MCF 10A (cell line): ENCODE measurements around the gene GEMIN5. TPM values are rescaled to one million over a fixed set of nuclear protein-coding genes. Genes with fewer than 3 reads are reported as not detected.

Experiments used
- BruUV-seq: library from RNA; stranded (reverse); fragments of 400-500 nt; replicated peaks from 2 replicates; lab custom pipeline; 2021; lab: Mats Ljungman, UMichigan
- CTCF ChIA-PET: fragments of 300-600 bp; sonication (Branson Sonifier 250); formaldehyde crosslinking; extraction: SDS; loops from one replicate; lab custom pipeline; 2021; ENCODE audit warnings: antibody characterized with exemption, inconsistent platforms; lab: Yijun Ruan, JAX
- POLR2A ChIA-PET: fragments of 300-600, 350-650 bp; sonication (Branson Sonifier 250); formaldehyde crosslinking; extraction: SDS; loops from one replicate; lab custom pipeline; 2020; ENCODE audit warnings: antibody characterized with exemption, inconsistent platforms; lab: Yijun Ruan, JAX
- DNase-seq: peaks from one replicate; pipeline ENCODE4 v3.0.0-alpha.2; 2018; ENCODE audit not compliant: unreplicated experiment
- H3K27ac Mint-ChIP-seq: one replicate; pipeline ENCODE4 v1.8.0; 2022; ENCODE audit warnings: mild to moderate bottlenecking, low read depth, mixed read lengths; ENCODE audit not compliant: unreplicated experiment
- H3K27me3 Mint-ChIP-seq: one replicate; pipeline ENCODE4 v1.8.0; 2022; ENCODE audit warnings: mixed read lengths; ENCODE audit not compliant: insufficient read depth, unreplicated experiment
- H3K36me3 Mint-ChIP-seq: one replicate; pipeline ENCODE4 v1.8.0; 2022; ENCODE audit warnings: mild to moderate bottlenecking, moderate library complexity, mixed read lengths; ENCODE audit not compliant: insufficient read depth, unreplicated experiment
- H3K4me1 Mint-ChIP-seq: one replicate; pipeline ENCODE4 v1.8.0; 2022; ENCODE audit warnings: mixed read lengths; ENCODE audit not compliant: insufficient read depth, unreplicated experiment
- H3K4me3 Mint-ChIP-seq: one replicate; pipeline ENCODE4 v1.8.0; 2022; ENCODE audit warnings: mild to moderate bottlenecking, moderate library complexity, mixed read lengths; ENCODE audit not compliant: unreplicated experiment
- H3K9me3 Mint-ChIP-seq: one replicate; pipeline ENCODE4 v1.8.0; 2022; ENCODE audit warnings: mixed read lengths; ENCODE audit not compliant: unreplicated experiment
- intact Hi-C: fragments of 100-400 bp; cut with micrococcal nuclease; formaldehyde crosslinking; loops from 2 replicates; pipeline ENCODE4 v1.14.1; 2022
- total RNA-seq: library from RNA; stranded (reverse); gene quantifications from 2 replicates; pipeline ENCODE4 v1.2.3, GENCODE V29; 2022
- TF ChIP-seq, protein P1 (sequence below): fragments of 200-600 bp; IDR thresholded peaks from one replicate; pipeline ENCODE4 v1.8.0; 2022; ENCODE audit warnings: antibody characterized with exemption, mild to moderate bottlenecking; ENCODE audit not compliant: unreplicated experiment

GEMIN5 gene
- total RNA-seq, 1 experiment from 2014 or later: 34.5 TPM

DNA sequence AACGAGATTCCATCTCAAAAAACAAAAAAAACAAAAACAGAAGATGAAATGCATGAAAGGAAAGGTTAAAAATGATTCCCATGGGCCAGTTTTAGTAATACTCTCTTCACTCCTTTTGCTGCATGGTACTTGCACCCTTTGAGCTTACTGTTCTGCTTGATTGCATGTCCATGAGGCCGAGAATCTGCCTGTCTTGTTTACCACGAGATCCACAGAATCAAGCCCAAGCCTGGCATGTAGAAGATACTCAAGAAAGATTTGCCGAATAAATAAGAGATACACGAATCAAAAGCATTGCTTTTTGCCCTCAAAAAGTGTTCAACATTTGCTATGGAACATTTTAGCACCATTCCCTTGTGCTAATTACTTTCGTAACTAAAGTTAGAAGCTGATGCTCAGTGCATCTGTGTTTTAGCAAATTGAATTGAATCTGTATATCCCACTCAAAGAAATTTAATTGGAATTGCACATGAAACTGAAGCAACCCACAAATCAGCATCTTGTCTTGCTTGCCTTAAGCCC, 88.7 kb downstream of the GEMIN5 start:
- TF ChIP-seq, protein P1, sequence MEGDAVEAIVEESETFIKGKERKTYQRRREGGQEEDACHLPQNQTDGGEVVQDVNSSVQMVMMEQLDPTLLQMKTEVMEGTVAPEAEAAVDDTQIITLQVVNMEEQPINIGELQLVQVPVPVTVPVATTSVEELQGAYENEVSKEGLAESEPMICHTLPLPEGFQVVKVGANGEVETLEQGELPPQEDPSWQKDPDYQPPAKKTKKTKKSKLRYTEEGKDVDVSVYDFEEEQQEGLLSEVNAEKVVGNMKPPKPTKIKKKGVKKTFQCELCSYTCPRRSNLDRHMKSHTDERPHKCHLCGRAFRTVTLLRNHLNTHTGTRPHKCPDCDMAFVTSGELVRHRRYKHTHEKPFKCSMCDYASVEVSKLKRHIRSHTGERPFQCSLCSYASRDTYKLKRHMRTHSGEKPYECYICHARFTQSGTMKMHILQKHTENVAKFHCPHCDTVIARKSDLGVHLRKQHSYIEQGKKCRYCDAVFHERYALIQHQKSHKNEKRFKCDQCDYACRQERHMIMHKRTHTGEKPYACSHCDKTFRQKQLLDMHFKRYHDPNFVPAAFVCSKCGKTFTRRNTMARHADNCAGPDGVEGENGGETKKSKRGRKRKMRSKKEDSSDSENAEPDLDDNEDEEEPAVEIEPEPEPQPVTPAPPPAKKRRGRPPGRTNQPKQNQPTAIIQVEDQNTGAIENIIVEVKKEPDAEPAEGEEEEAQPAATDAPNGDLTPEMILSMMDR: no peak
- no peaks in the 10 kb centered on the region for H3K9me3 Mint-ChIP-seq
- ChIA-PET POLR2A (interaction anchor here (0.6 to 5.0 kb wide), 10 partner anchors 8 to 811 kb away, joined by 3 to 37 read pairs (median 6); partner anchors contain the start of genes CNOT8, FAM114A2 and MFAP3), CTCF (interaction anchor here (0.6 to 1.4 kb wide), 9 partner anchors 9 to 1457 kb away, joined by 3 to 4 read pairs (median 3); no protein-coding TSS in a partner anchor)
- peaks cover 6% of the 10 kb centered on the region for H3K36me3 Mint-ChIP-seq
- intact Hi-C loops: no loop called here
- H3K4me3 Mint-ChIP-seq: peak overlapping the region; percentile 80
- no peak for DNase-seq
- BruUV-seq: no TSS peak
- H3K27me3 Mint-ChIP-seq: no peaks in the 10 kb centered on the region
- H3K27ac Mint-ChIP-seq: no peak overlapping the region
- H3K4me1 Mint-ChIP-seq: peaks cover 13% of the 10 kb centered on the region

DNA sequence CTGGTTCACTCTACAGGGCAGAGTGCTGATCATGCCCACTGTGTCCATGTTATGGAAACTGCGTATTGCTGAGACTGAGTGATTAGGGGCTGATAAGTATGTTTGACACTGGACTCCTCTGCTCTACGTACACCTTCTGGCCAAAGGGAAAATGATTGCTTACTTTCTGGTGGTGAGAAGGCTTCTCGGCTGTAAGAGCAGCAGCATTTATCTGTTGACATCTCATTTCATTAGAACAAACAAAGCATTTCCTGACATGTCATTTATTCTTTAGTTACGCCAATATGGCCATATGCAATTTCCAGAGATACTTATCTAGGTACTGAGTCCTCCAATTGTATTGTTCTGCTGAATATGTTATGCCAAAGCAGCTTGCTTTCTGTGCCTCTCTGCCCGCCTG, 93.2 kb downstream of the GEMIN5 start:
- ChIA-PET POLR2A (interaction anchor here (0.6 to 2.8 kb wide), 5 partner anchors 9 to 665 kb away, joined by 3 to 18 read pairs (median 5); partner anchors contain the start of gene CNOT8), CTCF (interaction anchor here (0.6 to 1.4 kb wide), 3 partner anchors 9 to 1679 kb away, joined by 4 read pairs; no protein-coding TSS in a partner anchor)
- intact Hi-C loops: no loop called here

DNA sequence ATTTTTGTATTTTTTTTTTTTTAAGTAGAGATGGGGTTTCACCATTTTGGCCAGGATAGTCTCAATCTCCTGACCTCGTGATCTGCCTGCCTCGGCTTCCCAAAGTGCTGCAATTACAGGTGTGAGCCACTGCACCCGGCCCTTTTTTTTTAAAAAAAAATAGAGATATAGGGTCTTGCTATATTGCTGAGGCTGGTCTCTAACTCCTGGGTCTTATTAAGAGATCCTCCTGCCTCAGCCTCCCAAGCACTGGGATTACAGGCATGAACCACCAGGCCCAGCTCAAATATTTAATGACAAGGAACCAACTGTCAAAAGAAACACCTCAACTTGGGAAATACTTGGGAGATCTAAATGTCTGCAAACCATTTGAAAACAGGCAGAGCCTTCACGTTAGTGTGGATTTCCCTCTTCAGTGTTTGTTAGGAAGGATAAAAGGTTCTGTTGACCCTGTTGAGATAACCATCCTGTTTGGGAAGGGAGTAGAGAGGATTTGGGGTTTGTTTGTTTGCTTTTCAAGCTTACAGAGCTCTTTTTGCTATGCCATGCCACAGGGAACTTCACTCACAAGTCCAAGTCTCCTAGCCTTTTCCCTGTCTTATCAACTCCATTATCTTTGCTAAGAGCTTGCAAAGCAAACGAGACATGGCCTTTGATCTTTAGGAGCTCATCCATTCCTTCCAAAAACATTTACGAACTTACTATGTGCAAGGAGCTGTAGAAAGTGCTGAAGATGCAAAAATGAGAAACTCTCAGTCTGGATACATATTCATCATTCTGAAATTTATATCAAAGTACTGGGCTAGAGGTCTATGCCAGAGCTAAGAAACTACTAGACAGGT, 95.1 kb downstream of the GEMIN5 start:
- peaks cover 5% of the 10 kb centered on the region for H3K4me1 Mint-ChIP-seq
- H3K4me3 Mint-ChIP-seq: no peak overlapping the region
- no peaks in the 10 kb centered on the region for H3K27me3 Mint-ChIP-seq
- no TSS peak for BruUV-seq
- no peaks in the 10 kb centered on the region for H3K9me3 Mint-ChIP-seq
- H3K27ac Mint-ChIP-seq: no peak overlapping the region
- intact Hi-C loops: no loop called here
- DNase-seq: no peak
- CTCF ChIA-PET: interaction anchor here (0.7 to 1.2 kb wide), 6 partner anchors 9 to 1583 kb away, joined by 3 to 6 read pairs (median 4); no protein-coding TSS in a partner anchor
- peaks cover 20% of the 10 kb centered on the region for H3K36me3 Mint-ChIP-seq
- POLR2A ChIA-PET: interaction anchor here (0.6 to 2.8 kb wide), 5 partner anchors 9 to 31 kb away, joined by 3 to 18 read pairs (median 6); partner anchors contain the start of gene CNOT8
- TF ChIP-seq, protein P1: no peak

More for the DNA sequence above, 93.2 kb downstream of the GEMIN5 start:
- TF ChIP-seq, protein P1: no peak
- H3K27me3 Mint-ChIP-seq: no peaks in the 10 kb centered on the region
- BruUV-seq: no TSS peak
- H3K4me1 Mint-ChIP-seq: peaks cover 10% of the 10 kb centered on the region
- H3K4me3 Mint-ChIP-seq: no peak overlapping the region
- no peak overlapping the region for H3K27ac Mint-ChIP-seq
- DNase-seq: no peak
- no peaks in the 10 kb centered on the region for H3K9me3 Mint-ChIP-seq
- peaks cover 9% of the 10 kb centered on the region for H3K36me3 Mint-ChIP-seq

DNA sequence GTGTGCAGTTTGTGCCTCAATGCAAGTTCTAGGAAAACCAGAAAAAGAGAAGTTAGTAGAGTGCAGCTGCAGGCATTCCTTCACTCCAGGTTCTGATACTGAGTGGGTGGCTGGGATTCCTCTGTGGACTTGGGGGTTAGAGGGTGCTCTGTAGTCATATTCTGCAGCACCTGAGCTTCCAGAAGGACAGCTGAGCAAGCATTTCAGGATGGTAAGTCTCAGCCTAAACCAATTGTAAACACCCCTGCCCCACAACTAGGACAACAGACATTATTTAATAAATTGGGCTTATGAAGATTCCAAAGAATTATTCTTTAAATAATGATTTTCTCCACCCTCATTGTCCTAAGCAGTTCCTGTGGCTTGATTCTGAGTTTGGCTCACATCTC, 96.7 kb downstream of the GEMIN5 start:
- POLR2A ChIA-PET: interaction anchor here (0.7 to 1.5 kb wide), 3 partner anchors 9 kb away, joined by 3 to 4 read pairs (median 3); partner anchors contain the start of gene FAXDC2
- BruUV-seq: no TSS peak

More for the DNA sequence above, 96.7 kb downstream of the GEMIN5 start:
- no peak overlapping the region for H3K4me3 Mint-ChIP-seq
- TF ChIP-seq, protein P1: no peak
- H3K4me1 Mint-ChIP-seq: peaks cover 5% of the 10 kb centered on the region
- no peaks in the 10 kb centered on the region for H3K27me3 Mint-ChIP-seq
- no peaks in the 10 kb centered on the region for H3K9me3 Mint-ChIP-seq
- H3K36me3 Mint-ChIP-seq: peaks cover 30% of the 10 kb centered on the region
- CTCF ChIA-PET: interaction anchor here (0.7 to 1.4 kb wide), 2 partner anchors 16 to 199 kb away, joined by 4 read pairs; no protein-coding TSS in a partner anchor
- H3K27ac Mint-ChIP-seq: peak overlapping the region; percentile 53
- intact Hi-C loops: no loop called here
- no peak for DNase-seq
